Middle frontal gyrus (tissue), 1 donor: ENCODE measurements around the gene ZNF234.
A peak's percentile ranks its signal among the peaks of the same experiment; 100 is the strongest.
"Not testable (repeated sequence)": the region's sequence is repeated elsewhere in the genome, so short reads cannot be mapped to it uniquely, and the experiment has no call there.

ENCODE experiments used
- DNase-seq: peaks from one replicate; pipeline ENCODE4 v3.0.0-alpha.2; 2015; ENCODE audit warnings: low spot score; ENCODE audit errors: extremely low spot score

Gene ZNF234

DNA sequence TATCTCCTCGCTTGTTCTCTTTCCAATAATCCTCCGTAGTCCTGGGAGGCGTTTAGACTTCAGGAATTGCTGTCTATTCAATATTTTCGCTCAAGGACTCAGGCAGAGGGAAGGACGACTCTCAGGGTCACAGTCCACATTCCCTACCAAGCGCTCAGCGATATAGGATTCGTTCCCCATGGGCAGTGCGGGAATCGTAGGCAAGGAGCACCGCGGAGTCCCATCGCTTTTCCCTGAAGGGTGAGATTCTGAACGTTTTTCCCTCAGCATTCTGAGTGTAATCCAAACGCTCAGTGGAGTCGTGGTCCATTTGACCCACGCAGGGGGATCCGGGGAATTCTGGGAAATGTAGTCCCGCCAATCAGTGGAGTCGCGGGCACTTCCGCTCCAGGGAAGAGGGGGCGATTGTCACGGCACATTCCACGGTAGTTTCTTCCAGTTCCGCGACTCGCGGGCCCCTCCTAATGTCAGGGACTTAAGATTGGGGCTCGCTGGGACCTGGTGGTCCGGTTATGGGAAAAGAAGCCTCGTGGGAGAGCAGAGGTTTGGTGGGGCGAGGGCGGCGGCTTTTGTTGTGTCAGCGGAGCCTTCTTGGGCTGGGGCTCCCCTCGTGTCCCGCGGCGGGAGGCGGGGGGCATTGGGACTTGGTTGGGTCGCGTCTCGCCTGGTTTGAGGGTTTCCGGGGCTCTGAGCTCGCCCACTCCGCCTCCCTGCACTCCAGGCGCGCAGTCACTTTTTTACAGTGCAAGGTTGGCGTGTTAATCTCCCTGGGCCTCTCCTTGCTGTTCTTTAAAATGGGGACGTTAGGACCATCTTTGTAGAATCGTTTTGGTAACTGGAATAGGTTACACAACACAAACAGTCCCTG, at the start of gene ZNF234:
TSS of gene ZNF234 (plus strand) at position 364 of the 868 bp plus-strand sequence. CDS start 3,079 bp downstream, outside the sequence.
- peak; percentile 80 for DNase-seq

- DNase-seq: no peak
Observed at GRCh38 chr19:44092108-44092507, 49.2 kb upstream of the ZNF234 start.

GRCh38 chr19:44093931-44094765, 47.2 kb upstream of the ZNF234 start, which contains the start of gene ZNF224:
ZNF224 (plus strand) TSS chr19:44094361; CDS start chr19:44097874, 3,513 bp downstream.
- peak; percentile 95 for DNase-seq

DNA sequence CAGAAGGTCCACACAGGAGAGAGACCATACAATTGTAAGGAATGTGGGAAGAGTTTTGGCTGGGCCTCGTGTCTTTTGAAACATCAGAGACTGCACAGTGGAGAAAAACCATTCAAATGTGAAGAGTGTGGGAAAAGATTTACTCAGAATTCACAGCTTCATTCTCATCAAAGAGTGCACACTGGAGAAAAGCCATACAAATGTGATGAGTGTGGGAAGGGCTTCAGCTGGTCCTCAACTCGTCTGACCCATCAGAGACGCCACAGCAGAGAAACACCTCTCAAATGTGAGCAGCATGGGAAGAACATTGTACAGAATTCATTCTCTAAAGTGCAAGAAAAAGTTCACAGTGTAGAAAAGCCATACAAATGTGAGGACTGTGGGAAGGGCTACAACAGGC, 33.6 kb upstream of the ZNF234 start:
- DNase-seq: no peak

- no peak for DNase-seq
Observed at GRCh38 chr19:44109458-44109857, 31.9 kb upstream of the ZNF234 start.

DNA sequence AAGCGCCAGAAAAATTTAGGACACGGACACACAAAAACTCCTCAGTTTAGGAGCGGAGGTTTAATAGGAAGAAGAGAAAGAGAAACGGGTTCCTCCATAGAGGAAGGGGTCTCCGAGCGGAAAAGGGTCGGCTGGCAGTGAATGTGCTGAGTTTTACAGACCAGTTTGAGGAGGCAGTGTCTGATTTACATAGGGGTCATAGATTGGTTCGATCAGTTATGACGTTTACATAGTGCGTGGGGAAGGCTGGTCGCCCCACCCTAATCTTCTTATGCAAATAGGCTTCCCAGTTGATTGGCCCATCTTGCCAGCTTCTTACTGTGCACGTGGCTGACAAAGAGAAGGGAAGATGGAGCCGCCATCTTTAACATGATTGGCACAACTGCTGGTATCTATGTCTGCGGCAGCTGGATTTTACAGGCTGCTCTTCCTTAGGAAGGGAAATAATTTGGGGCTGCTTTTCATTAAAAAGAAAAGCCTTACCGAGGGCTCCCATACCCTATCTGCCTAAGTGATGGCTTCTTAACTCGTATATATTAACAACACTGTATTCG, 29.4 kb upstream of the ZNF234 start:
- DNase-seq: no peak

DNA sequence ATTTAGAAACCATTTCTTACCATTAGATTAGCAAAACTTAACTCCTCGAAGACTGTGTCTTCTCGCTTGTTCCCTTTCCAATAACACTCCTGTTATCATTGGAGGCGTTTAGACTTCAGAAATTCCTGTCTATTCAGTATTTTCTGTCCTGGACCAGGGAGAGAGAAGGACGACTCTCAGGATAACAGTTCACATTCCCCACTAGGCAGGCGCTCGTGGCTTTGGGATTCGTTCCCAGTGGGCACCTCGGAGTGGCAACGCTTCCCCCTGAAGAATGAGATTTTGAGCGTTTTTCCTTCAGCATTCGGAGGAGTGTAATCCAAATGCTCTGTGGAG, 28.6 kb upstream of the ZNF234 start:
- DNase-seq: no peak

GRCh38 chr19:44113138-44113783, 28.1 kb upstream of the ZNF234 start, which contains the start of gene ZNF225:
ZNF225 (plus strand) TSS chr19:44113399; CDS start chr19:44115828, 2,429 bp downstream.
- DNase-seq: peak; percentile 100

- no peak for DNase-seq
Observed at GRCh38 chr19:44113784-44114390, 27.5 kb upstream of the ZNF234 start.

DNA sequence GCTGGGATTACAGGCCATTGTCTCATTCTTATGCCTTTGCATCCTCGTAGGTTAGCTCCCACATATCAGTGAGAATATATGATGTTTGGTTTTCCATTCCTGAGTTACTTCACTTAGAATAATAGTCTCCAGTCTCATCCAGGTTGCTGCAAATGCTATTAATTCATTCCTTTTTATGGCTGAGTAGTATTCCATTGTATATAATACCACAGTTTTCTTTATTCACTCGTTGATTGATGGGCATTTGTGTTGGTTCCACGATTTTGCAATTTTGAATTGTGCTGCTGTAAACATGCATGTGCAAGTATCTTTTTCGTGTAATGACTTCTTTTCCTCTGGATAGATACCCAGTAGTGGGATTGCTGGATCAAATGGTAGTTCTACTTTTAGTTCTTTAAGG, 20.2 kb upstream of the ZNF234 start:
- not testable (repeated sequence) for DNase-seq

DNA sequence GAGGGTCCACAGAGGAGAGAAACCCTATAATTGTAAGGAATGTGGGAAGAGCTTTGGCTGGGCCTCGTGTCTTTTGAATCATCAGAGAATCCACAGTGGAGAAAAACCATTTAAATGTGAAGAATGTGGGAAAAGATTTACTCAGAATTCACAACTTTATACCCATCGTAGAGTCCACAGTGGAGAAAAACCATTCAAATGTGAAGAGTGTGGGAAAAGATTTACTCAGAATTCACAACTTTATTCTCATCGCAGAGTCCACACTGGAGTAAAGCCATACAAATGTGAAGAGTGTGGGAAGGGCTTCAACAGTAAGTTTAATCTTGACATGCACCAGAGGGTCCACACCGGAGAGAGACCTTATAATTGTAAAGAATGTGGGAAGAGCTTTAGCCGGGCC, 9.4 kb upstream of the ZNF234 start:
- no peak for DNase-seq

GRCh38 chr19:44142059-44142433, 692 bp downstream of the ZNF234 start:
- DNase-seq: no peak

DNA sequence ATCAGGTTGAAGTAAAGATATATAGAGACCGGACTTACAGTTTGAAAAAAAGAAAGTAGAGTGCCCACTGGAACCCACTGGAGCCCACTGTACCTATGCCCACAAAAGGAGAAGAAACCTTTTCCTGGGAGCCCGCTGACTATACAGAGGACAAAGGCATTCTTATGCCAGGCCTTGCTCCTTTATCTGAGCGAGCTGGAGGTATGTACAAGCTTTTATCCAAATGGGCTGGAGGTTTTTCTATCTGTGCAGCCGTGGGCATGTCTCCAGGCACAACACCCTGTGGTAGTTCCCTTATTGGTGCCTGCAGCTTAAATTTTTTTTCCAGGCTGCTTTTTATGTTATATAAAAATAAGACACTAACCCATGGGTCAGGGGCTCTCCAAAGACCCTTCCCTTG, 8.4 kb downstream of the ZNF234 start:
- no peak for DNase-seq

DNA sequence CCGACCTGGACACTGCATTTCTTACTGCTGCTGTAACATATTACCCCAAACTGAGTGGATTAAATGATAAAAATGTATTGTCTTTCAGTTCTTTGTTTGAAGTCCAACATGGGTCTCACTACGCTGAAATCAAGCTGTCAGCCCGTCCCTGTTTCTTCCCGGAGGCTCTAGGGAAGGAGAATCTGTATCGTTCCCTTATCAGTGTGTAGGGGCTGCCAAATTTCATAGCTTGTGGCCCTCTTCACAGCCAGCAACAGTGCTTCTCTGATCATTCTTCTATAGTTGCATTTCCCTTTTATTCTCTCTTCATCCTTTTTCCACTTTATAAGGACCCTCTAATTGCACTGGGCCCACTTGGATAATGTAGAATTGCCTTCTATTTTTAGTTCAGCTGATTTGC, 10.1 kb downstream of the ZNF234 start:
- no peak for DNase-seq

DNA sequence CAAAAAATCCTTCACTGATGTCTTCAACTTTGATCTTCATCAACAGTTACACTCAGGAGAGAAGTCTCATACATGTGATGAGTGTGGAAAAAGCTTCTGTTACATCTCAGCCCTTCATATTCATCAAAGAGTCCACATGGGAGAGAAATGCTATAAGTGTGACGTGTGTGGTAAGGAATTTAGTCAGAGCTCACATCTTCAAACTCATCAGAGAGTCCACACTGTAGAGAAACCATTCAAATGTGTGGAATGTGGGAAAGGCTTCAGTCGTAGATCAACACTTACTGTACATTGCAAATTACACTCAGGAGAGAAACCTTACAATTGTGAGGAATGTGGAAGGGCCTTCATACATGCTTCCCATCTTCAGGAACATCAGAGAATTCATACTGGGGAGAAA, 15.1 kb downstream of the ZNF234 start:
- no peak for DNase-seq

- DNase-seq: no peak
Observed at GRCh38 chr19:44163789-44164188, 22.4 kb downstream of the ZNF234 start.

- no peak for DNase-seq
Observed at GRCh38 chr19:44164327-44164672, 22.9 kb downstream of the ZNF234 start.

DNA sequence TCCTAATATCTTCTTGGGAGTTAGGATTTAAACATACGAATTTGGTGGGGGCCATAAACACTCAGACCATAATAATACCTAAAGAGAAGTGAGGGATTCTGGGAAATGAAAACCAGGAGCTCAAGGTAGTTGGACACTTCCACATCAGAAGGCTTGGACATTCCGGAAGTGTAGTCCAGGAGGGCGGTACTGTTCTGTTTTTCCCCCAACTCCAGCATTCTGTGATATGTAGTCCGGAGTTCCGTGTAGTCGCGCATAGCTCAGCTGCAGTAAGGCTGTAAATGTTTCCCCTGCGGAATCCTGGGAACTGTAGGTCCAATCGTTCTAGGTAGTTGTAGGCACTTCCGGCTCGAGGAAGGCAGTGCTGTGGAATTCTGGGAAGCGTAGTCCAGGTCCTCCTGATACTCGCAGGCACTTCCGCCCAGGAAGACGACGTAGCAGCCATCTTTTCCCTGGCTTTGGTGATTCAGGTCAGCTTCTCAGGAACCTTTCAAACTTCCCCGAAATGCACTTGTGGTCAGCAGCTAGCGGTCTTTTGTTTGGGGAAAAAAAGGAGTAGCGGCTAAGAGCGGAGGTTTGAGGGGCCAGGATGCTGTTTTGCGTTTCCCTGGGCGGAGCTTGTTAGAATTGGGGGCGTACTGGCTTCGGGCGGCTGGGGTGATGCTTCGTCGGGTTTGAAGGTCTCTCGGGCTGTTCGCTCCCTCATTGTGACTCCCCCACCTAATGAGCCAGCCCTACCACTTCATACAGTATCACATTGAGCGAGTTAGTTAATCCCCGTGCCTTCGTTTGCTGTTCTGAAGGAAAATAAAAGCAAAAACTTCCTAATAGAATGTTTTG, 23.5 kb downstream of the ZNF234 start, which contains the start of gene ZNF226:
TSS of gene ZNF226 (plus strand) at position 428 of the 840 bp plus-strand sequence. CDS start 4,981 bp downstream, outside the sequence.
- DNase-seq: peak; percentile 93

DNA sequence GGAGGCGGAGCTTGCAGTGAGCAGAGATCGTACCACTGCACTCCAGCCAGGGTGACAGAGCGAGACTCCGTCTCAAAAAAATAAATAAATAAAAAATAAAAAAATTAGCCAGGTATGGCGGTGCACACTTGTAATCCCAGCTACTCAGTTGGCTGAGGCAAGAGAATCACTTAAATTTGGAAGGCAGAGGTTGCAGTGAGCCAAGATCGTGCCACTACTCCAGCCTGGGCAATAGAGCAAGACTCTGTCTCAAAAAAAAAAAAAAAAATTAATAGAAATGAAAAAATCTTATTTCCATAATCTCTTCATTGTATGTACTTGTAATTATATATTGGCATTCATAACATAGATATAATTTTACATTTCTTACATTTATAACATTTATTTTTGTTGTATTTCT, 29.3 kb downstream of the ZNF234 start:
- DNase-seq: not testable (repeated sequence)

DNA sequence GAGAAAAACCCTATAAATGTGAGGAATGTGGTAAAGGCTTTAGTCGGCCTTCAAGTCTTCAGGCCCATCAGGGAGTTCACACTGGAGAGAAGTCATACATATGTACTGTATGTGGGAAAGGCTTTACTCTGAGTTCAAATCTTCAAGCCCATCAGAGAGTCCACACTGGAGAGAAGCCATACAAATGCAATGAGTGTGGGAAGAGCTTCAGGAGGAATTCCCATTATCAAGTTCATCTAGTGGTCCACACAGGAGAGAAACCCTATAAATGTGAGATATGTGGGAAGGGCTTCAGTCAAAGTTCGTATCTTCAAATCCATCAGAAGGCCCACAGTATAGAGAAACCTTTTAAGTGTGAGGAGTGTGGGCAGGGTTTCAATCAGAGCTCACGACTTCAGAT, 35.2 kb downstream of the ZNF234 start:
- no peak for DNase-seq
